Islet of Langerhans (tissue), 1 donor: Measurements from ENCODE around the gene CLEC9A.

Experiments used
- FAIRE-seq: peaks from one replicate; lab custom pipeline; 2011; peaks lifted over from hg19 to GRCh38; lab: Jason Lieb, UNC

Gene CLEC9A

DNA sequence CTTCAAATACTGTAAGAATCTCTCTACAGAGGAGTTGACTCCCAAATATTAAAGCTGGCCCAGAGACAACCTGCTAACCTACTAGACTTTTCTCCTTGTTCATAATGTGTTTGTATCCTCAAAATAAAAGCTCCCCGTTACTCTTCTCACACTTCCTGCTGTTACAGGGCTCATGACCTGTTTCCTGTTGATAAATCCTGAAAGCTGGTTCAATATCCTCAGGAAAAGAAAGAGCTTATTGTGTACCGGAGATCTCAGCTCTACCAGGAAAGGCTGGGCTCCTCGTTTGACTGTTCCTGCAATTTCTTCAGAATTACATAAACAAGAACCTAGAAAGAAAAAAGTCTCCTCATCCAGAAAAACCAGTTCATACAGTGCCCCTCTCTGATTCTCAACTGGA lies 37.5 kb downstream of the CLEC9A start:
- no peak for FAIRE-seq

- no peak for FAIRE-seq
Observed at GRCh38 chr12:10068644-10069043, 38.2 kb downstream of the CLEC9A start.

DNA sequence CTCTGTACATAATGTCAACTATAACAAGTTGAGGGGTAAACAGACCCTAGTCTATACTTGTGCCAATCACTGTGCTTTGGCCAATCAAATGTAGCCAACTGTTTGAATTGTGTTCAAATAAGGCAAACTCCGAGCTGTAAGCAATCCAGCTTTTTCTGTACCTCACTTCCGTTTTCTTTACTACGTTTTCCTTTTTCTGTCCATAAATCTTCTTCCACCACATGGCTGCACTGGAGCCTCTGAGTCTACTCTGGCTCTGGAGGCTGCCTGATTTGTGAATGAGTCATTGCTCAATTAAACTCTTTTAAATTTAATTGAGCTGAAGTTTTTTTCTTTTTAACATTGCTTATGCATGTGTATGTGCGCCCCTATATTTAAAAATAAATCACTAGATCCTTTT lies 38.6 kb downstream of the CLEC9A start:
- FAIRE-seq: no peak

- FAIRE-seq: no peak
Observed at GRCh38 chr12:10069976-10070375, 39.5 kb downstream of the CLEC9A start.

DNA sequence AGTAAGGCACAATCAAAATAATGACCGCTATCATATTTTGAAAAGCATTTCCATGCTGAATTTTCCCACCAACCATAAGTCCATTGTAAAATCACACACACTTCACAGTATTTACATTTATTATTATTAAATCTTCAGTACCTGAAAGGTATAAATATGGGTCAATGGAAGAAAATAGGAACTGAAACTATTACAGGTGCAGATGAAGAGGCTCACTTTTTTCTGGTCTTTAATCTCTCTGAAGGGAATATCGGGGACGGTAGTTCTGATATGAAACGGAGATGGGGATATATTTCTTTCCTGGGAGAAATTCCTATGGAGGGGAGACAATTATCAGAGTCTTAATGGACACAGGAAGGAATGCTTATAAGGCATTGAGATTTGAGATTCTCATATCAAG lies 39.9 kb downstream of the CLEC9A start:
- no peak for FAIRE-seq

GRCh38 chr12:10072131-10072530 lies 41.6 kb downstream of the CLEC9A start:
- FAIRE-seq: no peak

DNA sequence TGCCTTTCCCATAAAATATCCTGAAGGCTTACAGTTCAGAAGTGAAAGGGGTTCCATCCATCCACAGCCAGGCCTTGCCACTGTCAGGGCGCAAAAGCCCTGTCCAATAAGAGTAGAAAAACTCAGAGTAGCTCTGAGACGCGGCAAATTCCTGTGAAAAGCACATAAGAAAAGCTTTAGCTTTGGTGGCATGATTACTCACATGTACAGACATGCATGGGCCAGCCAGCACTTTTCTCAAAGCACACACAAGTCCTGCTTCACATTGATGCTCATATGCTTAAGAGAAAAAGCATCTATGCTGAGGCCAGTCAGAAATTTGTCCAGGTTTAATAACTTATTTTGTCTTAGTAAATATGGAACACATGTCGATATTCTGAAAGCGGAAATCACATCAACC lies 42.8 kb downstream of the CLEC9A start:
- no peak for FAIRE-seq

- FAIRE-seq: no peak
Observed at GRCh38 chr12:10075451-10075850, 45.0 kb downstream of the CLEC9A start.

DNA sequence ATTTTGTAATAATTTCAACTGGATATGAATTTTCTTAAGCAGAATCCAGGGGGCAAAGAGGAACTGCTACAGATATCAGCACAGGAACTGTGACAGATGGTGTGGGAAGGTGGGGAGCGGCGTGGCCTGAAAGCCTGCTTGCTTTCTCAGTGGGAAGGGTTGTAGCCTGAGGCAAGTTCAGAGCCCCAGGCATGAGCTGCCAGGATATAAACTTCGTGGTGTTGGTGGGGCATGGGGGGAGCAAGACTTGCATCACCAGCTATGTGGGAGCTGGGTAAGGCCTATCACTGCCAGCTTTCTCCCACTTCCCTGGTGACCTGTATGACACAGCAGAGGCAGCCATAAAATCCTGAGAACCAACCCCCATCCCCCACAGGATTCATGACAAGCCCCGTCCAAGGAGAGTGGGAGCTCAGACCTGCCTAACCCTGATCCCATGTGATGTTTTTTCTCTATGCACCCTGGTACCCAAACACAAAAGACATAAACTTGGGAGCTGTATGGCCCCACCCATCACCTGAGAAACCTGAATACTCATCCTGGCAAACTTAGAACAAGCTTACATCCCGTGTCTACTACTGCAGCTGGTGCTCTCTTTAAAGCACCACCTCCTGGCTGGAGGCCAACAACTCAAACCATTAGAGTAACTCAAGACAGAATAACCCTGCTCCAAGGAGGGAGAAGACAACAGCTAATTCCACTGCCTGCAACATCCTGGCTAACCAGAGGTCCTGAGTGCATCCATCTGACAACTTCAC lies 51.8 kb downstream of the CLEC9A start:
- FAIRE-seq: no peak

- no peak for FAIRE-seq
Observed at GRCh38 chr12:10084733-10085132, 54.3 kb downstream of the CLEC9A start.

GRCh38 chr12:10086387-10086786 lies 55.9 kb downstream of the CLEC9A start:
- FAIRE-seq: no peak

DNA sequence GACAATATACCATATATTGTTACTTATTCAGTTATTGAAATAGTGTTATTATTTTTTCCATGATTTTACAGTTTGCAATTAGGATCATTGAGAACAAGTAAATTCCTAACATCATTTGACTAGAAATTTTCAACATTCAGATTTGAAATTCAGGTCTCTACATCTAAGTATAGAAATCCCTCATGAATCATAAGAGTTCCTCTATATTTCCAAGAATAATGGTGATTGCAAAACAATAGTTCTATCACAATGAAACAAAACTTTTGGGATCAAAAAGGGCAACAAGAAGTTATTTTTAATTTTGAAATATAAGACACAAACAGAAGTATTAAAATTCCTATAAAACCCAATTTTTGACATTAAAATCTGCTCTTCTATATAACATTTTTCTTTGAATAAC lies 57.5 kb downstream of the CLEC9A start:
- no peak for FAIRE-seq

DNA sequence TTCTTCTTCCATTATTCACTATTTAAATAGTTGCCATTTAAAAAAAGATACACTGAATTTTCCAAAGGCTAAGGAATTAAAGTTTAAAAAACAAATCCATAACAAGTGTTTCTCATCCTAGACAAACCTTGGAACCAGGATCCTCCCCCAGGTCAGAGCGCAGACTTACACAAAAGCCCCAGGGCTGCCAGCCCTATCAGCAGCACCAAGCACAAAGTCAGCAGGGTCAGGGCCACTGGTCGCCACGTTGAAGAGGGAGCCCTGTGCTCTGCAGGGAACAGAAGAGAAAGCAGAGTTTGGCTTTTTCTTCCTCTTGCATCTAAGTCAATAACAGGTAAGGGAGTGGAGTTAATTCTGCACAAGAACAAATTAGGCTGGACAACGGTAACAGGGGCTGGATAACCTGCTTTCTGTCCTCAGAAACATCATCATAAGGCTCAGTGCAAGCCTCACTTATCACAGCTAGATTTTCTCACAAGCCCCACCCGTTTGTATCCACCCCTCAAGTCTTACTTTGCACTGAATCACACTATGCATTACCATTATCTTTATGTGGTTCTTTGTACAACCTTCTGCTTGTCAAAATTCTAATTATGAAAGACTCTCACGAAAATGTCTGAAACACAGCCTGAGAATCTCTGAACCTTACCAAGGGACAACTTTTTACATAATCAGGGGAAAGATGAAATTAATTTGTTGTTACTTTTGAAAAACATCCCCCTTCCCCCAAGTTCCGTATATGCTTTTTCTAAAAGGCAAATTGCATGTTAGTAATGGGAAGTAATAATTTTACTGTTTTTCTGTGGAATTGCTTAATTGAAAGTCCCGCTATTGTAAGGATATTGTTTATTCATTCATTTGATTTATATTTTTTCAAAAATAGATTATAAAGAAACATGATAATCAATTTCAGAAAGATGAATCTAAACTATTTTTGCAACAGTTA lies 58.7 kb downstream of the CLEC9A start:
- FAIRE-seq: no peak

DNA sequence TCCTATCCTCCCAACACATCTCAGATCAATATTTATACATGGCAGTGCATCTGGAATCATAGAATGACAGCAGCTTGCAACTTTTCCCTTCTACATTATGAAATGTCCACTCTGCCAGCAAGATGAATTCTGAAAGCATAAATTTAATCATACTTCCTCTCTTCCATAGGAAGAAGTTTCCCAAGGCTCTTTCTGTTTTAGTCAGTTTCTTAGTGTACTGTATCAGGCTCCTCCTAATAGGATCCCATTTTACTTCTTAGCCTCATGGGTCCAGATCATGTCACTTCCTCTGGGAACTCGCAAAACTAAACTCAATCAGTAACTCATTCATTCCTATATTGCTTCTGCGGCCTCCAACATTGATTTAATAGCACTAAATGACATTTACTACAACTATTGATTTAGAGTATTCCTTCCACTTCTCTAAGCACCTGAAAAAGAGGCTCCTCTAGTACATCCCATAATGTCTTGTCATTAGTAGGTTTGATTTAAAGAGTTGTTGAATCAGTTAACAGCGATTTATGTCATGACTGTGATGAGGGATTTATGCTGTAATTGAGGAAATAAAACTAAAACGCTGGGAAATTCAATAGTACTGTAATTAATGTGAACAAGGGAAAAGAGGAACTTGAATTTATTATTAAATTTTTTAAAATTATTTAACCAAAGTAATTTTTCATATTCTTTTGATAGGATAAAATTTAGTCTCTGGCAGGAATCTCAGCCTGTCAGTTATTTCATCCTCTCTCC lies 64.3 kb downstream of the CLEC9A start:
- FAIRE-seq: no peak

GRCh38 chr12:10095971-10096370 lies 65.5 kb downstream of the CLEC9A start:
- no peak for FAIRE-seq

GRCh38 chr12:10097521-10097920 lies 67.0 kb downstream of the CLEC9A start:
- FAIRE-seq: no peak

GRCh38 chr12:10098791-10099190 lies 68.3 kb downstream of the CLEC9A start, which contains the start of gene CLEC1A:
TSS of gene CLEC1A (minus strand) at chr12:10098985. CDS start at chr12:10098922, 63 bp downstream.
- FAIRE-seq: no peak

DNA sequence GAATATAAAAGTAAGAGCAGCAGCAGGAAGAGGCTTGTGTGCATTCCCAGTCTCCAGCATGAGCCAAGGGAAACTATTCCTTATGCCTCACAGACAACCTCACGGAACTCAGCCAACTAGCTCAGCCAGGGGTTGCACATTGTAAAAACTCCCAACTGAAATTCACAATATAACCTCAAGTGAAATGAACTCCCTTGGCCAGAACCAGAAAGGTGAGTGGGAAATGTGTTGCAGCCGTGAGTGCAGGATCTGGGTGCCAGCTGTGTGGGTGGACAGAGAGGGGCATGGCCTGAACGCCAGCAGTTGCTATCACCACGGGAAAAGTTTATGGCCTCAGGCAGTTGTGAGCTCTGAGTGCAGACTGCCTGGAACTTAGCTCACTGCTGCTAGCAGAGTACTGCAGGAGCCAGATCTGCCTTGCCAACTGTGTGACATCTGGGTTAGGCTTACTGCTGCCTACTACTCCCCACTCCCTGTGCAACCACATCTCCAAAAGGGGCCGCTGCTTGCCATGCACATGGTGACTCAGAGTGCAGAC lies 70.6 kb downstream of the CLEC9A start:
- no peak for FAIRE-seq

GRCh38 chr12:10101648-10102220 lies 71.3 kb downstream of the CLEC9A start:
- FAIRE-seq: no peak

DNA sequence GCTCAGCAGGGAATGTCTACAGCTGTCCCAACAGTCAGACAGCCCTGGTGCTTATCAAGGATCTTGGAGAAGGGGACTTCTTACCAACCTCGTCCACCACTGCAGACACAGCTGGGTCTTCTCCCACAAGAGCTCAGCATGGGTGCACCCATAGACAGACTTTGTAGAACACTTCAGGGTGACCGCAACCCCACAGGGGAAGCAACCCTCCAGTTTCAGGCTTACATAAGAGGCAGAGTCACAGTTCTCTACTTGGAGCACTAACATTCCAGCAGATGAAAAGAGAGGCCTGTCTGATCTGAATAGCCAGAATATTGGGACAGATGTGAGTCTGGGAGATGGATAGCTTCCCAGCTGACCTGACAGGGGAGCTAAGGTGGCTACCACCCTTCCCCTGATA lies 71.8 kb downstream of the CLEC9A start:
- no peak for FAIRE-seq

GRCh38 chr12:10110256-10110844 lies 79.9 kb downstream of the CLEC9A start:
- FAIRE-seq: no peak

DNA sequence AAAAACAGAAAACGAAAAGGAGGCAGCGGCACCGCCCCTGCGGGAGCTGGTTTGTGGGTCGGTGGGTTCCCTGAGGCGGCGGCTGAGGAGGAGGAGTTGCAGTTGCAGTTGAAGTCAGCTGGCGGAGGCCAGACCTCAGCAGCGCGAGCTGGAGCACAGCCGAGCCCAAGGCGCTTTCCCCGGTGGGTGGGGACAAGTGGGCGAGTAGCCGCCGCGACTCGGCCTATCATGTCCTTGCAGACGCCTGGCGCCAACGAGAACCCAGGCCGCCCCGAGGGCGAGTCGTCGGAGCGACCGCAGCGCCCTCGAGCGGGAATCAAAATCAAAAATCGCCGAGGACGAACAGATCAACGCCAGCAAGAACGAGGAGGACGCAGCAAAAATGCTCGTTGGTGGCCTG lies 81.0 kb downstream of the CLEC9A start:
- no peak for FAIRE-seq
